H1 (cell line): Measurements from ENCODE around the gene ENDOU. TPM values are rescaled to one million over a fixed set of nuclear protein-coding genes. Genes with fewer than 3 reads are reported as not detected.
A peak's percentile ranks its signal among the peaks of the same experiment; 100 is the strongest.

Experiments used
- CTCF ChIA-PET: fragments of 300-600 bp; sonication (Branson Sonifier 250); formaldehyde crosslinking; loops from one replicate; lab custom pipeline; 2021; ENCODE audit not compliant: partially characterized antibody; lab: Charles Lee
- POLR2A ChIA-PET: fragments of 300-600 bp; sonication (Branson Sonifier 250); formaldehyde crosslinking; loops from one replicate; lab custom pipeline; 2021; ENCODE audit warnings: inconsistent platforms; ENCODE audit not compliant: partially characterized antibody; lab: Charles Lee
- DNase-seq, 2 experiments: peaks; one replicate each; pipeline versions ENCODE4 v3.0.0 to v3.0.0-alpha.2; 2010 to 2022; ENCODE audit warnings: low spot score in 2 of 2, low read depth in 1 of 2, mixed read lengths in 1 of 2
- FAIRE-seq: peaks from 2 replicates; lab custom pipeline; 2011; peaks lifted over from hg19 to GRCh38; lab: Jason Lieb, UNC
- H2AFZ ChIP-seq: 2 replicates; pipeline ENCODE4 v1.8.1; 2012; ENCODE audit warnings: low read length, inconsistent platforms
- H2AK5ac ChIP-seq: 2 replicates; pipeline ENCODE4 v1.6.1; 2013; ENCODE audit warnings: low read depth, low read length
- H2BK120ac ChIP-seq: replicated peaks from 2 replicates; pipeline ENCODE3; 2013; ENCODE audit warnings: low read depth, low read length, inconsistent platforms
- H2BK12ac ChIP-seq: 2 replicates; pipeline ENCODE4 v1.6.1; 2013; ENCODE audit warnings: low read depth, low read length
- H2BK15ac ChIP-seq: 2 replicates; pipeline ENCODE4 v1.6.1; 2013; ENCODE audit warnings: low read length
- H2BK20ac ChIP-seq: 2 replicates; pipeline ENCODE4 v1.6.1; 2013; ENCODE audit warnings: low read length
- H2BK5ac ChIP-seq: 2 replicates; pipeline ENCODE4 v1.6.1; 2013; ENCODE audit warnings: low read depth, low read length
- H3K14ac ChIP-seq: 2 replicates; pipeline ENCODE4 v1.6.1; 2013; ENCODE audit warnings: inconsistent platforms; ENCODE audit not compliant: insufficient read length
- H3K18ac ChIP-seq: 2 replicates; pipeline ENCODE4 v1.6.1; 2013; ENCODE audit warnings: low read length; ENCODE audit errors: extremely low read depth
- H3K23ac ChIP-seq: 2 replicates; pipeline ENCODE4 v1.6.1; 2013; ENCODE audit warnings: inconsistent platforms; ENCODE audit not compliant: insufficient read length
- H3K23me2 ChIP-seq: 2 replicates; pipeline ENCODE4 v1.6.1; 2013; ENCODE audit warnings: low read depth, low read length
- H3K27ac ChIP-seq: 2 replicates; pipeline ENCODE4 v1.6.1; 2011; ENCODE audit warnings: low read depth, low read length, inconsistent platforms
- H3K27me3 ChIP-seq, 4 experiments: replicated peaks in 1 of 4; 1 replicate in 1 of 4; 2 replicates in 3 of 4; pipeline versions ENCODE4 v1.6.1 to v1.8.1; 2011 to 2013; ENCODE audit warnings: low read length in 3 of 4, mild to moderate bottlenecking in 3 of 4, inconsistent platforms in 2 of 4, mixed read lengths in 2 of 4, moderate library complexity in 1 of 4; ENCODE audit not compliant: control insufficient read depth in 3 of 4, insufficient read depth in 3 of 4; ENCODE audit errors: extremely low read depth in 1 of 4
- H3K36me3 ChIP-seq, 4 experiments: 2 replicates each; pipeline versions ENCODE4 v1.6.1 to v1.8.1; 2011 to 2013; ENCODE audit warnings: mild to moderate bottlenecking in 4 of 4, low read length in 3 of 4, moderate library complexity in 2 of 4, control low read depth in 1 of 4, inconsistent platforms in 1 of 4; ENCODE audit not compliant: insufficient read depth in 4 of 4, control insufficient read depth in 2 of 4
- H3K4ac ChIP-seq: replicated peaks from 2 replicates; pipeline ENCODE3; 2013; ENCODE audit warnings: low read length, low read depth, mixed read lengths, inconsistent platforms; ENCODE audit not compliant: insufficient read length
- H3K4me1 ChIP-seq, 4 experiments: replicated peaks in 1 of 4; 1 replicate in 1 of 4; 2 replicates in 3 of 4; pipeline versions ENCODE4 v1.6.1 to v1.8.1; 2011 to 2013; ENCODE audit warnings: low read length in 3 of 4, inconsistent platforms in 2 of 4, mixed read lengths in 1 of 4; ENCODE audit not compliant: insufficient read depth in 4 of 4, control insufficient read depth in 3 of 4
- H3K4me2 ChIP-seq, 2 experiments: 2 replicates each; pipeline versions ENCODE4 v1.6.1 to v1.8.1; 2011 to 2013; ENCODE audit warnings: low read depth in 2 of 2, low read length in 2 of 2, control low read depth in 1 of 2, inconsistent platforms in 1 of 2, mild to moderate bottlenecking in 1 of 2; ENCODE audit not compliant: insufficient read depth in 1 of 2
- H3K4me3 ChIP-seq, 4 experiments: fragments of 200-600, 300-600 bp in 1 of 4; sonication (generic), shearing (Covaris generic), sonication (Bioruptor Twin) in 1 of 4; 2 replicates each; pipeline versions ENCODE4 v1.5.1 to v1.8.1; 2011 to 2016; ENCODE audit warnings: low read length in 4 of 4, low read depth in 3 of 4, control low read depth in 2 of 4, inconsistent platforms in 2 of 4, mild to moderate bottlenecking in 2 of 4, mixed read lengths in 1 of 4, moderate library complexity in 1 of 4; ENCODE audit not compliant: insufficient read depth in 2 of 4; ENCODE audit errors: extremely low read depth in 1 of 4
- H3K56ac ChIP-seq: replicated peaks from 2 replicates; pipeline ENCODE3; 2013; ENCODE audit warnings: low read depth, mild to moderate bottlenecking, mixed read lengths, low read length, inconsistent platforms; ENCODE audit not compliant: insufficient read length
- H3K79me1 ChIP-seq: 2 replicates; pipeline ENCODE4 v1.6.1; 2013; ENCODE audit warnings: low read depth, low read length, control low read depth
- H3K79me2 ChIP-seq, 2 experiments: 2 replicates each; pipeline versions ENCODE4 v1.6.1 to v1.8.1; 2012 to 2013; ENCODE audit warnings: low read length in 2 of 2, mild to moderate bottlenecking in 2 of 2, inconsistent platforms in 1 of 2; ENCODE audit not compliant: insufficient read depth in 2 of 2, control insufficient read depth in 1 of 2
- H3K9ac ChIP-seq, 4 experiments: replicated peaks in 1 of 4; 1 replicate in 1 of 4; 2 replicates in 3 of 4; pipeline versions ENCODE4 v1.6.1 to v1.8.1; 2011 to 2013; ENCODE audit warnings: low read depth in 3 of 4, low read length in 3 of 4, control low read depth in 2 of 4, mild to moderate bottlenecking in 2 of 4, moderate library complexity in 2 of 4, inconsistent platforms in 1 of 4; ENCODE audit errors: extremely low read depth in 1 of 4
- H3K9me3 ChIP-seq, 2 experiments: 2 replicates each; pipeline versions ENCODE4 v1.6.1 to v1.8.1; 2012 to 2013; ENCODE audit warnings: mild to moderate bottlenecking in 2 of 2, moderate library complexity in 2 of 2, control low read depth in 1 of 2, inconsistent platforms in 1 of 2, low read depth in 1 of 2, low read length in 1 of 2, mixed read lengths in 1 of 2; ENCODE audit not compliant: insufficient read depth in 2 of 2
- H4K20me1 ChIP-seq, 2 experiments: replicated peaks in 1 of 2; 2 replicates each; pipeline versions ENCODE3 to v1.8.1; 2011 to 2013; ENCODE audit warnings: inconsistent platforms in 2 of 2, low read length in 2 of 2, mild to moderate bottlenecking in 1 of 2; ENCODE audit not compliant: insufficient read depth in 2 of 2, control insufficient read depth in 1 of 2
- H4K5ac ChIP-seq: 2 replicates; pipeline ENCODE4 v1.6.1; 2013; ENCODE audit warnings: low read length, low read depth, mixed read lengths, inconsistent platforms; ENCODE audit not compliant: insufficient read length
- H4K8ac ChIP-seq: 2 replicates; pipeline ENCODE4 v1.8.0; 2013; ENCODE audit warnings: mild to moderate bottlenecking, moderate library complexity, low read length, inconsistent platforms; ENCODE audit not compliant: insufficient read depth; ENCODE audit errors: extremely low read depth
- H4K91ac ChIP-seq: replicated peaks from 2 replicates; pipeline ENCODE3; 2013; ENCODE audit warnings: low read length, mixed read lengths, inconsistent platforms; ENCODE audit not compliant: insufficient read length
- BCL11A ChIP-seq, 2 experiments: IDR thresholded peaks; one replicate each; pipeline ENCODE4 v1.6.1; 2011; ENCODE audit warnings: low read depth in 2 of 2, low read length in 2 of 2, mild to moderate bottlenecking in 2 of 2
- BRCA1 ChIP-seq: IDR thresholded peaks from 2 replicates; pipeline ENCODE4 v1.6.1; 2012; ENCODE audit warnings: low read depth, low read length, improper control_type of control experiment
- FOSL1 ChIP-seq: IDR thresholded peaks from 2 replicates; pipeline ENCODE4 v1.6.1; 2011; ENCODE audit warnings: mild to moderate bottlenecking, low read depth, low read length, moderate library complexity; ENCODE audit not compliant: insufficient read depth
- JUN ChIP-seq: IDR thresholded peaks from 2 replicates; pipeline ENCODE4 v1.6.1; 2011; ENCODE audit warnings: low read depth, mild to moderate bottlenecking, improper control_type of control experiment, low read length
- JUND ChIP-seq: IDR thresholded peaks from 2 replicates; pipeline ENCODE4 v1.6.1; 2011; ENCODE audit warnings: mild to moderate bottlenecking, improper control_type of control experiment, low read length
- RAD21 ChIP-seq, 2 experiments: IDR thresholded peaks in 1 of 2; conservative IDR thresholded peaks in 1 of 2; 2 replicates each; pipeline ENCODE4 v1.6.1; 2011; ENCODE audit warnings: low read depth in 2 of 2, low read length in 2 of 2, improper control_type of control experiment in 1 of 2, inconsistent platforms in 1 of 2, mild to moderate bottlenecking in 1 of 2, moderate library complexity in 1 of 2
- TCF12 ChIP-seq: IDR thresholded peaks from 2 replicates; pipeline ENCODE4 v1.6.1; 2011; ENCODE audit warnings: low read depth, mild to moderate bottlenecking, low read length
- WGBS, 2 experiments: shearing (Covaris generic) in 1 of 2; methylation state at CpG; one replicate each; pipeline versions ENCODE4 v1.1.6 to v1.1.7; 2013 to 2015; ENCODE audit warnings: low lambda C conversion rate in 2 of 2, mixed read lengths in 2 of 2, inconsistent platforms in 1 of 2, low coverage in 1 of 2, missing lambda C conversion rate in 1 of 2; ENCODE audit not compliant: insufficient replicate concordance in 2 of 2, insufficient coverage in 1 of 2, insufficient read length in 1 of 2; ENCODE audit errors: extremely low coverage in 1 of 2, missing lambda C conversion rate in 1 of 2; 5-methylcytosine and 5-hydroxymethylcytosine counted together
- polyA plus RNA-seq, 7 experiments: library from polyadenylated mRNA; depleted of rRNA in 3 of 7; stranded (reverse) in 5 of 7; unstranded in 2 of 7; fragments of >200 nt in 5 of 7; fragments of 200-250 nt in 2 of 7; gene quantifications; 1 replicate in 5 of 7; 2 replicates in 1 of 7; 4 replicates in 1 of 7; pipeline versions ENCODE4 v1.2.1 to v1.2.3, GENCODE V29; 2011 to 2013; ENCODE audit warnings: missing spikeins in 2 of 7, mixed read lengths in 2 of 7
- total RNA-seq: library from RNA; stranded (reverse); fragmentation: NEBNext Ultra II Directional; extraction: Animal tissue kit (Norgen Biotek cat#: 25700); gene quantifications from 2 replicates; pipeline ENCODE4 v1.2.1, GENCODE V29; 2021
- TF ChIP-seq, protein P1 (sequence below), 3 experiments: IDR thresholded peaks; 1 replicate in 2 of 3; 2 replicates in 1 of 3; pipeline versions ENCODE4 v1.5.1 to v1.6.1; 2011; ENCODE audit warnings: low read length in 3 of 3, mild to moderate bottlenecking in 3 of 3, inconsistent platforms in 2 of 3, low read depth in 1 of 3, moderate library complexity in 1 of 3; ENCODE audit not compliant: insufficient read depth in 1 of 3; ENCODE audit errors: control extremely low read depth in 1 of 3

The ENDOU gene
- total and polyA plus RNA-seq, 2 of the 8 experiments (the other 6 are each of a cell fraction or from before 2014, with no cell fraction given): not detected

DNA sequence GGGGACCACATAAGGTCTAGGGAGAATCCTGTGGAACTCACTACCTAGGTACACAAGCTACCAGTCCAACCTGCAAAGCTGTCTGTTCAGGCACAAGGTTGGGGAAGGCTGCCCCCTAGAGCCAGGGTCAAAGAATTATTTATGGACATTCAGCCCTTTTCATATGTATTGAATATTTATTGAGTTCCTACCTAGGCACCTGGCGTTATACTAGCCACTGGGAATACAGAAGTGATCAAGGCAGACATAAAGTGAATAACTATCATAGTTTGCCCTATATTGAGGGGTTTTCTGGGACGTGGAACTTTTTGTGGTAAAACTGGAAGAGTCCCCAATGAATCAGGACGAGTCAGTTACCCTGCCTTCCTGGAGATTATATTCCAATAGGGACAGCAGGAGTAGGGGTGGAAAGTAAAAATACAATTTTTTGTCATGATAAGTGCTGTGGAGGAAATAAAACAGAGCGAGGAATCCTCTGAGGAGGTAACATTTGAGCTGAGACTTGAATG is 42.0 kb upstream of the ENDOU start:
- no peaks in the 10 kb centered on the region for H3K79me2 ChIP-seq
- no peaks in the 10 kb centered on the region; a peak in 1 of 7 replicates for H3K27me3 ChIP-seq
- FAIRE-seq: no peak
- peaks cover 3 to 12% (median 9%) of the 10 kb centered on the region in 4 experiments; a peak in 5 of 7 replicates for H3K4me1 ChIP-seq
- H2AK5ac ChIP-seq: 0 out of 2 replicates have a peak overlapping the region, but pooled peaks have one; percentile 11
- no peaks in the 10 kb centered on the region for H3K79me1 ChIP-seq
- H3K4me2 ChIP-seq: no peak overlapping the region
- DNase-seq: peak in 1 of 2 experiments; percentile 77
- no peak overlapping the region for H3K18ac ChIP-seq
- H3K9ac ChIP-seq: no peak overlapping the region
- no peak overlapping the region for H4K91ac ChIP-seq
- no peak overlapping the region for H3K23ac ChIP-seq
- H4K8ac ChIP-seq: no peak overlapping the region
- no peak overlapping the region for H4K5ac ChIP-seq
- no peak overlapping the region for H3K14ac ChIP-seq
- no peak overlapping the region for H2BK12ac ChIP-seq
- ChIA-PET CTCF (interaction anchor here (0.6 to 58.8 kb wide), 23 partner anchors 11 to 1175 kb away, joined by 3 to 2442 read pairs (median 3); partner anchors contain the start of genes ENDOU, HDAC7, RAPGEF3 and RPAP3), POLR2A (interaction anchor here (0.7 to 10.5 kb wide), 11 partner anchors 9 to 72 kb away, joined by 3 to 79 read pairs (median 4); partner anchors contain the start of genes RAPGEF3 and RPAP3)
- no peak overlapping the region for H3K4me3 ChIP-seq
- H3K23me2 ChIP-seq: no peaks in the 10 kb centered on the region
- H3K9me3 ChIP-seq: no peaks in the 10 kb centered on the region
- no peak overlapping the region for H2BK120ac ChIP-seq
- TF ChIP-seq BRCA1: no peak
- TF ChIP-seq FOSL1: no peak
- TF ChIP-seq JUND: no peak
- no peak for TF ChIP-seq JUN
- TF ChIP-seq TCF12: no peak
- no peak for TF ChIP-seq BCL11A (IDR thresholded peaks at IDR 0.05; ENCODE audit: low read depth in 2 of 2, low read length in 2 of 2)
- peak; percentile 83 to 87 for TF ChIP-seq RAD21 (IDR thresholded peaks at IDR 0.05 in 1 of 2, conservative IDR thresholded peaks at IDR 0.05 in 1 of 2; ENCODE audit: low read depth in 2 of 2, low read length in 2 of 2)
- TF ChIP-seq, protein P1, sequence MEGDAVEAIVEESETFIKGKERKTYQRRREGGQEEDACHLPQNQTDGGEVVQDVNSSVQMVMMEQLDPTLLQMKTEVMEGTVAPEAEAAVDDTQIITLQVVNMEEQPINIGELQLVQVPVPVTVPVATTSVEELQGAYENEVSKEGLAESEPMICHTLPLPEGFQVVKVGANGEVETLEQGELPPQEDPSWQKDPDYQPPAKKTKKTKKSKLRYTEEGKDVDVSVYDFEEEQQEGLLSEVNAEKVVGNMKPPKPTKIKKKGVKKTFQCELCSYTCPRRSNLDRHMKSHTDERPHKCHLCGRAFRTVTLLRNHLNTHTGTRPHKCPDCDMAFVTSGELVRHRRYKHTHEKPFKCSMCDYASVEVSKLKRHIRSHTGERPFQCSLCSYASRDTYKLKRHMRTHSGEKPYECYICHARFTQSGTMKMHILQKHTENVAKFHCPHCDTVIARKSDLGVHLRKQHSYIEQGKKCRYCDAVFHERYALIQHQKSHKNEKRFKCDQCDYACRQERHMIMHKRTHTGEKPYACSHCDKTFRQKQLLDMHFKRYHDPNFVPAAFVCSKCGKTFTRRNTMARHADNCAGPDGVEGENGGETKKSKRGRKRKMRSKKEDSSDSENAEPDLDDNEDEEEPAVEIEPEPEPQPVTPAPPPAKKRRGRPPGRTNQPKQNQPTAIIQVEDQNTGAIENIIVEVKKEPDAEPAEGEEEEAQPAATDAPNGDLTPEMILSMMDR (IDR thresholded peaks at IDR 0.05; ENCODE audit: control extremely low read depth in 1 of 3, insufficient read depth in 1 of 3, low read depth in 1 of 3, low read length in 3 of 3): peak; percentile 63 to 89 (median 77)
- no peak overlapping the region for H2BK15ac ChIP-seq
- H2AFZ ChIP-seq: no peak overlapping the region
- no peaks in the 10 kb centered on the region for H4K20me1 ChIP-seq
- H3K4ac ChIP-seq: no peak overlapping the region
- no peak overlapping the region for H3K56ac ChIP-seq
- no peak overlapping the region for H2BK20ac ChIP-seq
- H3K36me3 ChIP-seq: no peaks in the 10 kb centered on the region
- no peak overlapping the region for H3K27ac ChIP-seq
- WGBS, 2 experiments: 57% methylated on average over 4 of the region's 4 CpGs; no CpG with 5 or more reads in 1 of the 2 experiments
- H2BK5ac ChIP-seq: no peak overlapping the region
